PFSK-1 (cell line): ENCODE data around the gene NR6A1.

ENCODE experiments used
- FOXP2 ChIP-seq: optimal IDR thresholded peaks from 2 replicates; pipeline ENCODE3; 2011; ENCODE audit warnings: borderline replicate concordance, control low read depth, inconsistent platforms; ENCODE audit not compliant: insufficient read depth; ENCODE audit errors: extremely low read length, extremely low read depth
- POLR2AphosphoS5 ChIP-seq: IDR thresholded peaks from 2 replicates; pipeline ENCODE4 v1.6.1; 2012; ENCODE audit warnings: low read depth, mild to moderate bottlenecking, control low read depth, low read length, moderate library complexity
- REST ChIP-seq, 2 experiments: IDR thresholded peaks; 2 replicates each; pipeline versions ENCODE4 v1.6.1 to v1.8.0; 2011 to 2012; ENCODE audit warnings: low read depth in 2 of 2, low read length in 2 of 2, control low read depth in 1 of 2, inconsistent platforms in 1 of 2, mild to moderate bottlenecking in 1 of 2, moderate library complexity in 1 of 2; ENCODE audit not compliant: insufficient read depth in 1 of 2
- SIN3A ChIP-seq: IDR thresholded peaks from 2 replicates; pipeline ENCODE4 v1.6.1; 2012; ENCODE audit warnings: mild to moderate bottlenecking, low read length, moderate library complexity, borderline replicate concordance; ENCODE audit not compliant: insufficient read depth
- TAF1 ChIP-seq: IDR thresholded peaks from 2 replicates; pipeline ENCODE4 v1.6.1; 2012; ENCODE audit warnings: low read length, control low read depth, borderline replicate concordance; ENCODE audit not compliant: insufficient read depth

Gene NR6A1

GRCh38 chr9:124657516-124657915 lies 113.6 kb downstream of the NR6A1 start:
- TF ChIP-seq TAF1: no peak
- no peak for TF ChIP-seq FOXP2
- no peak for TF ChIP-seq SIN3A
- TF ChIP-seq POLR2AphosphoS5: no peak
- TF ChIP-seq REST (IDR thresholded peaks at IDR 0.05; ENCODE audit: insufficient read depth in 1 of 2, low read depth in 2 of 2, low read length in 2 of 2): no peak

GRCh38 chr9:124654431-124654830 lies 116.7 kb downstream of the NR6A1 start:
- no peak for TF ChIP-seq REST (IDR thresholded peaks at IDR 0.05; ENCODE audit: insufficient read depth in 1 of 2, low read depth in 2 of 2, low read length in 2 of 2)
- TF ChIP-seq SIN3A: no peak
- no peak for TF ChIP-seq POLR2AphosphoS5
- no peak for TF ChIP-seq TAF1
- no peak for TF ChIP-seq FOXP2

GRCh38 chr9:124652615-124653393 lies 118.3 kb downstream of the NR6A1 start:
- TF ChIP-seq TAF1: no peak
- TF ChIP-seq REST (IDR thresholded peaks at IDR 0.05; ENCODE audit: insufficient read depth in 1 of 2, low read depth in 2 of 2, low read length in 2 of 2): no peak
- no peak for TF ChIP-seq FOXP2
- no peak for TF ChIP-seq SIN3A
- TF ChIP-seq POLR2AphosphoS5: no peak

- TF ChIP-seq REST (IDR thresholded peaks at IDR 0.05; ENCODE audit: insufficient read depth in 1 of 2, low read depth in 2 of 2, low read length in 2 of 2) (no peak), SIN3A (no peak), POLR2AphosphoS5 (no peak), FOXP2 (no peak), TAF1 (no peak)
These were observed 118.9 kb downstream of the NR6A1 start for GRCh38 chr9:124652203-124652602.

GRCh38 chr9:124645274-124645673 lies 125.8 kb downstream of the NR6A1 start:
- TF ChIP-seq POLR2AphosphoS5 (no peak), REST (IDR thresholded peaks at IDR 0.05; ENCODE audit: insufficient read depth in 1 of 2, low read depth in 2 of 2, low read length in 2 of 2) (no peak), FOXP2 (no peak), SIN3A (no peak), TAF1 (no peak)
